ENCODE results near the gene MT1A. TPM values are rescaled to one million over a fixed set of nuclear protein-coding genes. Genes with fewer than 3 reads are reported as not detected.

Gene MT1A
- total and polyA plus RNA-seq, 2 of the 8 experiments (the other 6 are each of a cell fraction or from before 2014, with no cell fraction given) = not detected

DNA sequence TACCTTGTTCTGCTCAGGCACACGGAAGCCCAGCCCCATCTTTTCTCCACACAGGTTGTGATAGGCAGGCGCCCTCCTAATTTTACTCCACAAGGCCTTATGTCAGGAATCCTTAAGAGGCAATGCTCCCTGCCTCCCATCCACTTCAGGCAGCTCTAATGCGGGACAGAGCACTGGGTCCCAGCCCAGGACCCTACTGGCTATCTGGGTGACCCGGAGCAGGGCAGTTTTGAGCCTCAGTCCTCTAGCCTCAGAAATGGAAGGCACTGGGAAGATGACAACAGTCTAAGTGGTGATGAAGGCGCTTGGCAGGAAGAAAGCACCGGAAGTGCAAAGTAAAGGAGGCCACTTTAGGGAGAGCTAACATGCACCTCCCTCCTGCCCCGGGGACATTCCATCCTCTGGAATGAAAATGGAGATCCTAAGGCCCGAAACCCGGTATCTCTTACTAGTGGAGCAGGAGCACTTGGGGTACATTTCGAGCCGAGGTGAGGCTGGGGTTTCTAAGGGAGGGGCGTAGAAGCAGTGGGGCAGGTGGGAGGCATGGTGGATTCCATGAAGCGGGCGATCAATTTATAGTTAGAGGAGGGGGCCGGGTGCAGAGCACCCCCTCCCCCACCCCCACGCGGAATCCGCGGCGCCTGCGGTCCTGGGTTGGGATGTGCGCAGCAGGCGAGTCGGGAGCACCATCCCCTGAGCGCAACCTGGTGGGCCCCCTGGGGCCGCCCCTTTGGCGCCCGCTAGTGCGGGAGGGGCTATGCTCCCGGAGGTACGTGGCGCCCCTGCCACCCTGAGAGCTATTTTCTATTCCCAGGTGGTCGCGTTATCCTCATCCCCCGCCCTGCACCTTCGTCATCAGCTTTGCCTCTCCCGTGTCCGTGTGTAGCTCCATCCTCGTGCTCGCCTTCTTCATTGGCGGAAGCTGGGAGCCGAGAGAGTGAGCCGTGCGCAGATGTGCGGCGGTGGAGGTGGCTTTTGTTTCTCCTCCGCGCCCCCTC, 24.2 kb downstream of the MT1A start (continued):
- TF ChIP-seq, protein P1, sequence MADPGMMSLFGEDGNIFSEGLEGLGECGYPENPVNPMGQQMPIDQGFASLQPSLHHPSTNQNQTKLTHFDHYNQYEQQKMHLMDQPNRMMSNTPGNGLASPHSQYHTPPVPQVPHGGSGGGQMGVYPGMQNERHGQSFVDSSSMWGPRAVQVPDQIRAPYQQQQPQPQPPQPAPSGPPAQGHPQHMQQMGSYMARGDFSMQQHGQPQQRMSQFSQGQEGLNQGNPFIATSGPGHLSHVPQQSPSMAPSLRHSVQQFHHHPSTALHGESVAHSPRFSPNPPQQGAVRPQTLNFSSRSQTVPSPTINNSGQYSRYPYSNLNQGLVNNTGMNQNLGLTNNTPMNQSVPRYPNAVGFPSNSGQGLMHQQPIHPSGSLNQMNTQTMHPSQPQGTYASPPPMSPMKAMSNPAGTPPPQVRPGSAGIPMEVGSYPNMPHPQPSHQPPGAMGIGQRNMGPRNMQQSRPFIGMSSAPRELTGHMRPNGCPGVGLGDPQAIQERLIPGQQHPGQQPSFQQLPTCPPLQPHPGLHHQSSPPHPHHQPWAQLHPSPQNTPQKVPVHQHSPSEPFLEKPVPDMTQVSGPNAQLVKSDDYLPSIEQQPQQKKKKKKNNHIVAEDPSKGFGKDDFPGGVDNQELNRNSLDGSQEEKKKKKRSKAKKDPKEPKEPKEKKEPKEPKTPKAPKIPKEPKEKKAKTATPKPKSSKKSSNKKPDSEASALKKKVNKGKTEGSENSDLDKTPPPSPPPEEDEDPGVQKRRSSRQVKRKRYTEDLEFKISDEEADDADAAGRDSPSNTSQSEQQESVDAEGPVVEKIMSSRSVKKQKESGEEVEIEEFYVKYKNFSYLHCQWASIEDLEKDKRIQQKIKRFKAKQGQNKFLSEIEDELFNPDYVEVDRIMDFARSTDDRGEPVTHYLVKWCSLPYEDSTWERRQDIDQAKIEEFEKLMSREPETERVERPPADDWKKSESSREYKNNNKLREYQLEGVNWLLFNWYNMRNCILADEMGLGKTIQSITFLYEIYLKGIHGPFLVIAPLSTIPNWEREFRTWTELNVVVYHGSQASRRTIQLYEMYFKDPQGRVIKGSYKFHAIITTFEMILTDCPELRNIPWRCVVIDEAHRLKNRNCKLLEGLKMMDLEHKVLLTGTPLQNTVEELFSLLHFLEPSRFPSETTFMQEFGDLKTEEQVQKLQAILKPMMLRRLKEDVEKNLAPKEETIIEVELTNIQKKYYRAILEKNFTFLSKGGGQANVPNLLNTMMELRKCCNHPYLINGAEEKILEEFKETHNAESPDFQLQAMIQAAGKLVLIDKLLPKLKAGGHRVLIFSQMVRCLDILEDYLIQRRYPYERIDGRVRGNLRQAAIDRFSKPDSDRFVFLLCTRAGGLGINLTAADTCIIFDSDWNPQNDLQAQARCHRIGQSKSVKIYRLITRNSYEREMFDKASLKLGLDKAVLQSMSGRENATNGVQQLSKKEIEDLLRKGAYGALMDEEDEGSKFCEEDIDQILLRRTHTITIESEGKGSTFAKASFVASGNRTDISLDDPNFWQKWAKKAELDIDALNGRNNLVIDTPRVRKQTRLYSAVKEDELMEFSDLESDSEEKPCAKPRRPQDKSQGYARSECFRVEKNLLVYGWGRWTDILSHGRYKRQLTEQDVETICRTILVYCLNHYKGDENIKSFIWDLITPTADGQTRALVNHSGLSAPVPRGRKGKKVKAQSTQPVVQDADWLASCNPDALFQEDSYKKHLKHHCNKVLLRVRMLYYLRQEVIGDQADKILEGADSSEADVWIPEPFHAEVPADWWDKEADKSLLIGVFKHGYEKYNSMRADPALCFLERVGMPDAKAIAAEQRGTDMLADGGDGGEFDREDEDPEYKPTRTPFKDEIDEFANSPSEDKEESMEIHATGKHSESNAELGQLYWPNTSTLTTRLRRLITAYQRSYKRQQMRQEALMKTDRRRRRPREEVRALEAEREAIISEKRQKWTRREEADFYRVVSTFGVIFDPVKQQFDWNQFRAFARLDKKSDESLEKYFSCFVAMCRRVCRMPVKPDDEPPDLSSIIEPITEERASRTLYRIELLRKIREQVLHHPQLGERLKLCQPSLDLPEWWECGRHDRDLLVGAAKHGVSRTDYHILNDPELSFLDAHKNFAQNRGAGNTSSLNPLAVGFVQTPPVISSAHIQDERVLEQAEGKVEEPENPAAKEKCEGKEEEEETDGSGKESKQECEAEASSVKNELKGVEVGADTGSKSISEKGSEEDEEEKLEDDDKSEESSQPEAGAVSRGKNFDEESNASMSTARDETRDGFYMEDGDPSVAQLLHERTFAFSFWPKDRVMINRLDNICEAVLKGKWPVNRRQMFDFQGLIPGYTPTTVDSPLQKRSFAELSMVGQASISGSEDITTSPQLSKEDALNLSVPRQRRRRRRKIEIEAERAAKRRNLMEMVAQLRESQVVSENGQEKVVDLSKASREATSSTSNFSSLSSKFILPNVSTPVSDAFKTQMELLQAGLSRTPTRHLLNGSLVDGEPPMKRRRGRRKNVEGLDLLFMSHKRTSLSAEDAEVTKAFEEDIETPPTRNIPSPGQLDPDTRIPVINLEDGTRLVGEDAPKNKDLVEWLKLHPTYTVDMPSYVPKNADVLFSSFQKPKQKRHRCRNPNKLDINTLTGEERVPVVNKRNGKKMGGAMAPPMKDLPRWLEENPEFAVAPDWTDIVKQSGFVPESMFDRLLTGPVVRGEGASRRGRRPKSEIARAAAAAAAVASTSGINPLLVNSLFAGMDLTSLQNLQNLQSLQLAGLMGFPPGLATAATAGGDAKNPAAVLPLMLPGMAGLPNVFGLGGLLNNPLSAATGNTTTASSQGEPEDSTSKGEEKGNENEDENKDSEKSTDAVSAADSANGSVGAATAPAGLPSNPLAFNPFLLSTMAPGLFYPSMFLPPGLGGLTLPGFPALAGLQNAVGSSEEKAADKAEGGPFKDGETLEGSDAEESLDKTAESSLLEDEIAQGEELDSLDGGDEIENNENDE (IDR thresholded peaks at IDR 0.05; ENCODE audit: insufficient replicate concordance, low read length) = no peak
- TF ChIP-seq RBBP5 (IDR thresholded peaks at IDR 0.05; ENCODE audit: borderline replicate concordance, low read depth, low read length) = no peak
- peak; percentile 84 for TF ChIP-seq KDM4A (IDR thresholded peaks at IDR 0.05; ENCODE audit: low read depth, low read length, severe bottlenecking)
- no peak for TF ChIP-seq TBP (IDR thresholded peaks at IDR 0.05; ENCODE audit: low read depth, low read length)
- TF ChIP-seq, protein P2, sequence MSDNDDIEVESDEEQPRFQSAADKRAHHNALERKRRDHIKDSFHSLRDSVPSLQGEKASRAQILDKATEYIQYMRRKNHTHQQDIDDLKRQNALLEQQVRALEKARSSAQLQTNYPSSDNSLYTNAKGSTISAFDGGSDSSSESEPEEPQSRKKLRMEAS (IDR thresholded peaks at IDR 0.05) = peak; percentile 67
- TF ChIP-seq EZH2 (IDR thresholded peaks at IDR 0.05; ENCODE audit: low read depth, low read length, severe bottlenecking) = peak; percentile 75
- TF ChIP-seq SUZ12 (IDR thresholded peaks at IDR 0.05; ENCODE audit: low read length) = peak; percentile 51
- no peak for TF ChIP-seq SIRT6 (IDR thresholded peaks at IDR 0.05; ENCODE audit: low read length)

All from H1 (cell line).